CD4-positive, alpha-beta T cell treated with Interleukin-21 for 1 hour (primary cell): Measurements from ENCODE around the gene FAM227B.
"Not testable (repeated sequence)": the region's sequence is repeated elsewhere in the genome, so short reads cannot be mapped to it uniquely, and the experiment has no call there.

Experiments used
- DNase-seq: peaks from one replicate; pipeline ENCODE4 v3.0.0-alpha.2; 2020

The FAM227B gene

DNA sequence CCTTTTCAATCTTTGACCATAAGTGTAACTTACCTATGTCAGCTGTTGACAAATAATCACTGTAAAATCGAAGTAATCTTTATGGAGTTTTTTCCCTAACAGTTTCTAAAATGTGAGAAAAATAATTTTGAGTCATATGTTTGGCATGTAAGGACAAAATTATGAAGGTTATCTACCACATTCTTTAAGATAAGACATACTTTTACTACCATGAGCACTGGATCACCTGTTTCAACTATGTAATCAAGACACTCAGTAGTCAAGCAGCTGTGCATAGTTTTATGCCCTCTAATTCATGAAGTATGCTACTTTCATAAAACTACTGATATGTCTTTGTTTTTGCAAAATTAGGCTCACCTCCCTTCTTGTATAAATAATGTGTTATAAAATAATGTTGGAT is 185.4 kb downstream of the FAM227B start:
- DNase-seq = no peak

- no peak for DNase-seq
Observed at GRCh38 chr15:49430046-49430445, 190.6 kb downstream of the FAM227B start.

GRCh38 chr15:49428409-49429095 is 192.1 kb downstream of the FAM227B start:
- no peak for DNase-seq

DNA sequence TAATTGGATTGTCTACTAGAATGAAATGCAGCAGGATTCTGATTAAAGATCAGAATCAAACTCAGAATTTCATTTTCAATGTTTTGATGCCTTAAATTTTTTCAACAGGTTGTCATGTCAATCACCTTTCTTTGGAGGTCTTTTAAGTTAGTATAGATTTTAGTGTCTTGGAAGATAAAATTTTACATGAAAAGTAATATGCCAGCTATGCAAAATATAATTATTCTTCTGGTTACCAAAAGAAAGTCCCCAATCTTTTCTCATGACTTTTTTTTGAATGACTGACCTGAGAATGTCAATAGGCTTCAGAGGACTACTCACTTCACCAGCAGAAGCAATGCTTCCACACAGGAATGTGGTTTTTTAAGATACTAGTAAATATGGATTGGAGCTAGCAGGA is 193.2 kb downstream of the FAM227B start:
- DNase-seq = no peak

GRCh38 chr15:49424954-49425353 is 195.7 kb downstream of the FAM227B start:
- DNase-seq = no peak

DNA sequence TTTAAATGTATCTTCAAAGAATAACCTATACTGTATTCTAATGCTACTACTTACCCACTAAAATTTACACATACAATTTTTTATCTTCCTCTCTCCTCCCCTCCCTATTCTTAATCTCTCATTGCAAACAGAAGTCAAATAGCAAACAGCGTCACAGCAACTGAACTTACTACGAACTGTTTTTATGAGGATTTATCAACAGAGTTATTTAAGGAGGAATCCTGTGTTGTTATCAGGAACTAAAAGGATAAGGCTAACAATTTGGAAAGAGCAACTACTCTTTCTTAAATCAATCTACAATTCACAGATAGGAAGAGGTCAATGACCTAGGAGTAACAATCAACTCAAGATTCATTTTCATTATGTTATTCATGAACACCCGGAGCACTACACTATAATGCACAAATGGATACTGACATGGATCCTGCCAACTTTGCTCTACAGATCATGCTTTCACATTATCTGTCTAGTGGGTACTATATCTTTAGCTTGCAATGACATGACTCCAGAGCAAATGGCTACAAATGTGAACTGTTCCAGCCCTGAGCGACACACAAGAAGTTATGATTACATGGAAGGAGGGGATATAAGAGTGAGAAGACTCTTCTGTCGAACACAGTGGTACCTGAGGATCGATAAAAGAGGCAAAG is 196.6 kb downstream of the FAM227B start:
- DNase-seq = no peak

DNA sequence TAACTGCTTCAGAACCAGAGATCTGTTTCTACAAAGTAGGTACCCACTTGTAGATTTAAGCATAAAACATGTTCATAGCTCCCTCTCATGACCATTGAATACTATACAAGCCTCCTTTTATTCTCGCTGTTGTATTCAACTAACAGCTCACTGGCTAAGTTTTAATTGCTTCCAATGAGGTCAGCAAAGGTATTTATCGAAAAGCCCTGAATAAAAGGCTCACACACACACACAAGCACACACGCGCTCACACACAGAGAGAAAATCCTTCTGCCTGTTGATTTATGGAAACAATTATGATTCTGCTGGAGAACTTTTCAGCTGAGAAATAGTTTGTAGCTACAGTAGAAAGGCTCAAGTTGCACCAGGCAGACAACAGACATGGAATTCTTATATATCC is 197.6 kb downstream of the FAM227B start, which contains the start of gene FGF7:
FGF7 (plus strand) TSS at position 222 of the 400 bp plus-strand sequence. CDS start 1,056 bp downstream, outside the sequence.
- DNase-seq = no peak

- peak; percentile 66 for DNase-seq
Observed at GRCh38 chr15:49421991-49422390, 198.6 kb downstream of the FAM227B start.

DNA sequence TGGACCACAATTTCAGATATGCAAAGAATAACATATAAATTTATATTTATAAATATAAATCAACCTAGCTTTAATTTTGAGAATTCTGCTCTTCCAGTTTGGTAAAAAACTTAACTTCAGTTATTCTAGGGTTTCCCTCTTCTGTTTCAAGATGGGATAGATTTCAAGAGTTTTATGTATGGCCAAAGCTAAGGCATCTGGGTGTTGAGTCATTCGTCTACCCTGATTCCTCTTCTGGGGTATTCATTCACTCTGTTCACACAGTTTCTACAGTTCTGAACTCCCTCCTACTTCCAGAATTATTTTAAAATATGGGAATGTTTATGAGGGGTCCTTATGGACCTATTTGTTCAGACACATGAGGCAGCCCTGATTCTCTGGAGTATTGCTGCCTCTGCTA is 201.8 kb downstream of the FAM227B start:
- no peak for DNase-seq

GRCh38 chr15:49415638-49416037 is 205.0 kb downstream of the FAM227B start:
- DNase-seq = no peak

DNA sequence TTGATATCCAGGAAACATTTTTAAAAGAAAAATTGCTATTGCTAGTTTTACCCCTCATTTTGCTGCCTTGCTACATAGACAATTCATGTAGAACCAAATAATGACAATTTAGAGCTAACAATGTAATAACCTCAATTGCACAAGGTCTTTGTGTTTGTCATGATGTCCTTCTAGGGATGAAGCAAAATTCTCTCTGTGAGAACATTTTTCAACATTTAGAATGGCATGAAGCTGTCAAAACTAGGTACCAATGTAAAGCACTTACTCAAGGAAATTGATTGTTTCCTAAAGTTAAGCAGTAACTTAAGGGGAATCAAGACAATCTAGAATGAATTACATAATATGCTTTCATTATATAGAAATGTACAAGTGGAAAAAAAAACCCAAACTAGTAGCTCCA is 205.5 kb downstream of the FAM227B start:
- no peak for DNase-seq

DNA sequence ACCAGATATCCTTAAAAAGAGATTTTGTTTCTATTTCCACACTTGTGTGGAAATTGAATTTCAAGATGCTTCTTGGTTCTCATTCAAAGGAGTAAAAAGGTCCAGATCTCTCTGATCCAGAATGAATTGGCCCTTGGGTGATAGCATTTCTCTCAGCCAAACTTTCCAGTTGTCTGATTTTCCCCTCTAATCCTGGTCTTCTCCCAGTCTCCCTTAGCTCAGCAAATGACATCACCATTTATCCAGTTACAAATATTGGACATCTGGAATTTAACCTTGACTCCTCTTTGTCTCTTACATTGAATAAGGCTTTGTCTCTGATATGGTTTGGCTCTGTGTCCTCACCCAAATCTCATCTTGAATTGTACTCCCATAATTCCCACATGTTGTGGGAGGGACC is 207.8 kb downstream of the FAM227B start:
- DNase-seq = no peak

DNA sequence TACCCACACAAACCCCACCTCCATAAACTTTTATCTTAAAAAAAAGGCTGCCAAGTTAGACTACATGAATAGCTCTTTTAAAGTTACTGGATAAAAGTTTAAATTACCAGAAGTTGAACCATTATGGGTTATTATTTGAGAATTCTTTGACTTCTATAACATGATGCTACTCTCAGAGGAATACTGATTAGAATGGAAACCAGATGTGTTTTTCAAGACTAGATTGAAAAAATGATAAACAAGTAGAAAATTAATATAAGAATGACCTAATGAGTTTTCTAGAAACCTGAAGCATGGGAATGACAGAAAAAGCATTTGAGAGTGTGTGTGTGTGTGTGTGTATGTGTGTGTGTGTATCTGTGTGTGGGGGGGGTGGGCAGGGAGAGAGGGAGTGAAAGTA is 210.0 kb downstream of the FAM227B start:
- no peak for DNase-seq

DNA sequence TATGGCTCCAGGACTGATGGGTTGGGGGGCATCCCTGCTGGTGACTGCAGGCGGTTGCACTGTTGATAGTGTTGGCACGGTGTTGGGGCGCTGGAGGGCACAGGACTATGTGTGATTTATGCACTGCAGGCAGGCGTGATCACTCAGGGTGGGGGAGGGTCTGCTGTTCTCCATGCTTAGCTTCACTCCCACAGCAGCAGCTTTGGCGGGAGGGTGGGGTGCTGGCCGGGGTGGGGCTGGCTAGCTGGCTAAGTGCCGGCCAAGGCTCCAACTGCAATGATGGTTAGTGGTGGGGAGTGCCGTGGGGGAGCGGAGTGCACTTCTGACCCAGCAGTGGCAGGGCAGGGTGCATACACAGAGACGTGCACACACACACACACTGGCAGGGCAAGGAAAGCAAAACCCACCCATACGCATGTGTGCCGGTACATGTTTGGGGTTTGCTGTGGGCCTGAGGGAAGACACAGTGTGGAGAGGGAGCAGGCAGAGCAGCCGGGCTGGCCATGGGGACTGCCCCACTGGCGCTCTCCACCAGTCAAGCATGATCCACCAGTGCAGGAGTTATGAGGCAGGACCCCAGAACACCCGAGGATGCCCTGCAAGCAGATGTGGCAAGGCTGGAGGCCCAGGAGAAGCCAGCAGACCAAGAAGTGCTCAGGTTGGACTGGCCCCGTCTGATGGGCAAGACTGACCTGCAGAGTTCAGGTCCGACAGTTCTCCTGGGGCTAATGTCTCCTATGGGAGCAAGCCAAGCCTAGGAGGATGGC is 214.1 kb downstream of the FAM227B start:
- DNase-seq = no peak

- not testable (repeated sequence) for DNase-seq
Observed at GRCh38 chr15:49402515-49403296, 217.9 kb downstream of the FAM227B start.

DNA sequence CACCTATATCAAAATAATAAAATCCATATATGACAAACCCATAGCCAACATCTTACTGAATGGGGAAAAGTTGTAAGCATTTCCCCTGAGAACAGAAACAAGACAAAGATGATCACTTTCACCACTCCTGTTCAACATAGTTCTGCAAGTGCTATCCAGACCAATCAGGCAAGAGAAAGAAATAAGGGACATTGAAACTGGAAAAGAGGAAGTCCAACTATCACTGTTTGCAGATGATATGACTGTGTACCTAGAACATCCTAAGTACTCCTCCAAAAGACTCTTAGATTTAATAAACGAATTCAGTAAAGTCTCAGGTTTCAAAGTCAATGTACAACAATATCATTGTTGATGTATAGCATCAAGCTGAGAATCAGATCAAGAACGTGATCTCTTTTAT is 233.1 kb downstream of the FAM227B start:
- DNase-seq = no peak

DNA sequence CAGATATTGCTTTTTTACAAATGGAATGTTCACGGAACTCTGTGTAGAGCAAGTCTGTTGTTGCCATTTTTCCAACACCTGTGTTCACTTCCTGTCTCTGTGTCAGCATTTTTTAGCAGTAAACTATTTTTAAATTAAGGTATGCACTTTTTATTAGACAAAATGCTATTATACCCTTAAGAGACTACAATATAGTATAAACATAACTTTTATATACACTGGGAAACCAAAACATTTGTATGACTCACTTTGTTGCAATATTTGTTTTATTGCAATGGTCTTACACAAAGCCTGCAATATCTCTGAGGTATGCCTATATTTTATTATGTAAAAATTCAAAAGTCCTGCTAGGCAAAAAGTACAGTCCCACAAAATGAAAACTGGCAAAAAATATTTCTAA is 237.4 kb downstream of the FAM227B start:
- no peak for DNase-seq

DNA sequence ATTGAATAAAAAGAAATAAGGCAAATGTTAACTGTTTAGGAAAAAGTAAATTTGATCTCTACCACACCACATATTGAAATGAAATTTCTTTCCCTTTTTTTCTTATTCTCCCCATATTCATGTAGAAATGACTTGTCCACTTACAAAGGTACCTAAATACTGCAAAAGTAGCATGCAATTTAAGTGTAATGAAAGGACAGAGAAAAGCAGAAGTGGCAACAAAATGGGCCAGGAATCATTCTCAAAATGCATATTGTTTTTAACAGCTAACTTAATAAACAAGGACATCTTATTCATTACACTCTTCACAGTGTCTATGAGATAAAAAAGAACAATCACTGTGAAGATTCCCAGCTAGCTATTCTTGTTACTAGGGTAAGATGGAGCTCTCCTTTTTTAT is 238.2 kb downstream of the FAM227B start:
- no peak for DNase-seq

- no peak for DNase-seq
Observed at GRCh38 chr15:49380912-49381311, 239.7 kb downstream of the FAM227B start.

- DNase-seq = no peak
Observed at GRCh38 chr15:49379996-49380395, 240.6 kb downstream of the FAM227B start.

- DNase-seq = no peak
Observed at GRCh38 chr15:49372366-49372765, 248.3 kb downstream of the FAM227B start.

DNA sequence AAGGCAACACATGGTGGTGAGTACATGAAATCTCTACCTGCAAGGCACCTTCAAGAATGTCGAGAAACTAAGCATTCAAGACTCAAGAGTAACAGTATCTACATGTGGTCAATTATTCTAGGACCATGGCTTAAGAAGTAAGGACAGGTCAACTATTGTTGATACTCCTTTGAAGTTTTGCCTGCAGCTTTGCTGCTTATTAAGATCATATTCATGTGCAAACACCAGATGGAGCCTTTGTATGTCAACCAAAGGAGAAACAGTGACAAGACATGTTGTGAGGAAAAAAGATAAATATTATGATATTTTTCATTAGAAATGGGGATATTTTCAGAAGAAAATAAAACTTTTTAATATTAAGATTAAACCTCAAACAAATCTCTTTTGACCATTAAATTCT is 249.8 kb downstream of the FAM227B start:
- no peak for DNase-seq

GRCh38 chr15:49366496-49366895 is 254.1 kb downstream of the FAM227B start:
- DNase-seq = no peak
